SK-N-MC (cell line): ENCODE data around the gene ZKSCAN2.

Experiments used
- EZH2 ChIP-seq: fragments of 200-600 bp; sonication (generic); IDR thresholded peaks from one replicate; pipeline ENCODE4 v1.6.1; 2017; ENCODE audit warnings: antibody characterized with exemption
- POLR2AphosphoS5 ChIP-seq: IDR thresholded peaks from 2 replicates; pipeline ENCODE4 v1.6.1; 2012; ENCODE audit warnings: mild to moderate bottlenecking, low read depth, low read length, borderline replicate concordance

GRCh38 chr16:25189305-25189704, 68.3 kb downstream of the ZKSCAN2 start:
- TF ChIP-seq POLR2AphosphoS5 (no peak), EZH2 (no peak)
